Adrenal gland (tissue), 12 donors: ENCODE results near the gene ABCF2. TPM values are rescaled to one million over a fixed set of nuclear protein-coding genes. Genes with fewer than 3 reads are reported as not detected.
A peak's percentile ranks its signal among the peaks of the same experiment; 100 is the strongest.

Source experiments
- DNase-seq, 7 donors: peaks; one replicate each; pipeline ENCODE4 v3.0.0-alpha.2; 2019 to 2020
- H3K27ac ChIP-seq, 5 donors: fragments of 200-600 bp; sonication (generic) in 4 of 5; 1 replicate in 3 of 5; 2 replicates in 2 of 5; pipeline versions ENCODE4 v1.5.1 to v1.8.0; 2016 to 2020; ENCODE audit warnings: mild to moderate bottlenecking in 1 of 5
- H3K27me3 ChIP-seq: fragments of 200-600 bp; 2 replicates; pipeline ENCODE4 v1.8.0; 2021
- H3K36me3 ChIP-seq, 2 donors: fragments of 200-600 bp; replicated peaks in 1 of 2; 1 replicate in 1 of 2; 2 replicates in 1 of 2; pipeline versions ENCODE4 v1.5.1 to v1.8.0; 2018 to 2022
- H3K4me1 ChIP-seq, 2 donors: fragments of 200-600 bp; replicated peaks in 1 of 2; 1 replicate in 1 of 2; 2 replicates in 1 of 2; pipeline versions ENCODE4 v1.5.1 to v1.8.0; 2018 to 2021
- H3K4me3 ChIP-seq, 4 donors: fragments of 200-600 bp; sonication (generic) in 3 of 4; one replicate each; pipeline ENCODE4 v1.5.1; 2016 to 2018
- H3K9me3 ChIP-seq, 3 donors: fragments of 200-600 bp; sonication (generic) in 1 of 3; replicated peaks in 1 of 3; 1 replicate in 2 of 3; 2 replicates in 1 of 3; pipeline versions ENCODE4 v1.5.1 to v1.8.0; 2016 to 2021
- CTCF ChIP-seq, 6 experiments: fragments of 450-650 bp in 4 of 6; fragments of 200-600 bp in 2 of 6; sonication (generic) in 1 of 6; IDR thresholded peaks; 1 replicate in 5 of 6; 2 replicates in 1 of 6; pipeline versions ENCODE4 v1.5.1 to v1.8.0; 2016 to 2021; ENCODE audit warnings: antibody characterized with exemption in 6 of 6, mild to moderate bottlenecking in 2 of 6, moderate library complexity in 1 of 6
- POLR2A ChIP-seq, 2 donors: fragments of 450-650 bp; IDR thresholded peaks; one replicate each; pipeline ENCODE4 v1.6.1; 2017; ENCODE audit warnings: antibody characterized with exemption in 2 of 2, mild to moderate bottlenecking in 2 of 2, moderate library complexity in 1 of 2
- WGBS, 4 donors: extraction: QIAGEN DNeasy Blood & Tissue Kit in 2 of 4; methylation state at CpG; one replicate each; pipeline versions ENCODE4 v1.1.5 to v1.1.7; 2013 to 2017; 5-methylcytosine and 5-hydroxymethylcytosine counted together
- intact Hi-C, 2 donors: fragments of 100-400 bp; cut with DNase I; formaldehyde crosslinking; loops; one replicate each; pipeline versions ENCODE4 v1.14.1 to v1.15.0; 2022 to 2023
- polyA plus RNA-seq, 3 donors: library from polyadenylated mRNA; stranded (reverse); fragments of 200-250 nt in 2 of 3; fragments of 350-450 nt in 1 of 3; fragmentation: Illumina TruSeq in 1 of 3; extraction: RNeasy Lipid Tissue Mini Kit (QIAGEN cat#74804) in 1 of 3; gene quantifications; one replicate each; pipeline ENCODE4 v1.2.3, GENCODE V29; 2013 to 2014
- total RNA-seq, 9 donors: library from RNA; depleted of rRNA in 4 of 9; stranded (reverse); fragments of >200 nt in 4 of 9; fragments of 120-200 nt in 1 of 9; fragmentation: NEBNext Ultra II Directional in 1 of 9; extraction: Animal tissue kit (Norgen Biotek cat#: 25700) in 1 of 9; gene quantifications; one replicate each; pipeline versions ENCODE4 v1.1.0 to v1.2.4, GENCODE V29; 2013 to 2023
- donor health status: healthy with polysubstance abuse.
- donor health status: Bipolar disorder and iron deficiency.
- donor health status: DM: yes; HTN: yes; CAD: no.
- donor health status: DM: no; HTN: no; CAD: no.
- donor health status: DM: no; HTN: no; CAD: no.
- donor health status: DM: yes; HTN: yes; CAD: no.

Gene ABCF2
- total and polyA plus RNA-seq, 12 donors = 15.6 to 110 (median 29.3) TPM

GRCh38 chr7:151175793-151176311 lies 51.2 kb downstream of the ABCF2 start:
- intact Hi-C loops = loop anchor here in 1 of 2 donors (10.0 kb wide), 1 partner anchor 129 kb away; no protein-coding TSS in a partner anchor
- WGBS, 4 donors = 70 to 84% (median 78%) methylated on average over 15 to 23 of the region's 23 CpGs
- Histone ChIP-seq H3K27ac (no peak overlapping the region), H3K36me3 (no peaks in the 10 kb centered on the region), H3K27me3 (peaks cover 14% of the 10 kb centered on the region), H3K9me3 (no peaks in the 10 kb centered on the region), H3K4me1 (no peaks in the 10 kb centered on the region), H3K4me3 (no peak overlapping the region)
- TF ChIP-seq CTCF (IDR thresholded peaks at IDR 0.05) = no peak
- TF ChIP-seq POLR2A (IDR thresholded peaks at IDR 0.05) = no peak
- no peak for DNase-seq

- DNase-seq = no peak
- 75 to 82% (median 77%) methylated on average over 16 of the region's 16 CpGs for WGBS, 4 donors
- intact Hi-C loops = loop anchor here in 1 of 2 donors (10.0 kb wide), 1 partner anchor 130 kb away; no protein-coding TSS in a partner anchor
- H3K27me3 ChIP-seq = peaks cover 14% of the 10 kb centered on the region
- H3K4me1 ChIP-seq = no peaks in the 10 kb centered on the region
- H3K4me3 ChIP-seq = no peak overlapping the region
- TF ChIP-seq POLR2A (IDR thresholded peaks at IDR 0.05) = no peak
- no peak for TF ChIP-seq CTCF (IDR thresholded peaks at IDR 0.05)
- no peaks in the 10 kb centered on the region for H3K9me3 ChIP-seq
- H3K27ac ChIP-seq = no peak overlapping the region
- no peaks in the 10 kb centered on the region for H3K36me3 ChIP-seq
Measured at GRCh38 chr7:151175047-151175792, 51.8 kb downstream of the ABCF2 start.

- WGBS, 4 donors = 55 to 75% (median 63%) methylated on average over 17 to 77 of the region's 77 CpGs
- Histone ChIP-seq H3K36me3 (no peaks in the 10 kb centered on the region), H3K27ac (no peak overlapping the region), H3K4me1 (no peaks in the 10 kb centered on the region), H3K4me3 (no peak overlapping the region), H3K9me3 (no peaks in the 10 kb centered on the region), H3K27me3 (peaks cover 14% of the 10 kb centered on the region)
- peak in 6 of 7 donors; percentile 30 to 63 (median 58) for DNase-seq
- intact Hi-C loops = loop anchor here in 1 of 2 donors (5.0 to 10.0 kb wide), 2 partner anchors 52 to 130 kb away; no protein-coding TSS in a partner anchor
- TF ChIP-seq CTCF (IDR thresholded peaks at IDR 0.05) (no peak), POLR2A (IDR thresholded peaks at IDR 0.05) (no peak)
Measured at GRCh38 chr7:151174246-151175046, 52.6 kb downstream of the ABCF2 start.
